K562 (cell line): ENCODE data around the gene DRICH1.

Source experiments
- ADNP ChIP-seq: fragments of 200-800 bp; sonication (Bioruptor generic); IDR thresholded peaks from 2 replicates; pipeline ENCODE4 v1.6.1; 2016; ENCODE audit warnings: missing genetic modification characterization, missing compliant biosample characterization
- CSDE1 ChIP-seq, 2 experiments: fragments of 450-650 bp; IDR thresholded peaks; 2 replicates each; pipeline ENCODE4 v1.6.1; 2016; ENCODE audit warnings: mild to moderate bottlenecking in 1 of 2
- CTCF ChIP-seq, 3 experiments: IDR thresholded peaks in 2 of 3; conservative IDR thresholded peaks in 1 of 3; 2 replicates each; pipeline ENCODE4 v1.5.1; 2011 to 2012; ENCODE audit warnings: low read length in 3 of 3, mild to moderate bottlenecking in 3 of 3, control low read depth in 2 of 3, improper control_type of control experiment in 1 of 3, inconsistent platforms in 1 of 3, low read depth in 1 of 3, mixed read lengths in 1 of 3, moderate library complexity in 1 of 3; ENCODE audit not compliant: insufficient read depth in 2 of 3
- FOXJ2 ChIP-seq: fragments of 200-800 bp; sonication (Bioruptor generic); IDR thresholded peaks from 2 replicates; pipeline ENCODE4 v1.6.1; 2016; ENCODE audit warnings: missing genetic modification characterization, missing compliant biosample characterization
- FOXJ3 ChIP-seq: sonication (generic); formaldehyde crosslinking; IDR thresholded peaks from 2 replicates; pipeline ENCODE4 v1.4.0; 2020; ENCODE audit warnings: mild to moderate bottlenecking, missing genetic modification reagents
- JUND ChIP-seq, 2 experiments: IDR thresholded peaks; 2 replicates in 1 of 2; 3 replicates in 1 of 2; pipeline ENCODE4 v1.6.1; 2011; ENCODE audit warnings: borderline replicate concordance in 2 of 2, low read depth in 2 of 2, low read length in 2 of 2, improper control_type of control experiment in 1 of 2, missing biosample characterization in 1 of 2, missing genetic modification characterization in 1 of 2, missing genetic modification reagents in 1 of 2
- KAT7 ChIP-seq: sonication (generic); formaldehyde crosslinking; IDR thresholded peaks from 2 replicates; pipeline ENCODE4 v1.8.0; 2022; ENCODE audit warnings: missing genetic modification reagents, mild to moderate bottlenecking, borderline replicate concordance
- ZBTB8A ChIP-seq: fragments of 450-650 bp; IDR thresholded peaks from 2 replicates; pipeline ENCODE4 v1.6.1; 2018; ENCODE audit warnings: mild to moderate bottlenecking, moderate library complexity; ENCODE audit not compliant: partially characterized antibody
- ZNF274 ChIP-seq: IDR thresholded peaks from 2 replicates; pipeline ENCODE4 v1.6.1; 2011; ENCODE audit warnings: low read depth, mild to moderate bottlenecking, low read length, moderate library complexity, borderline replicate concordance
- ZNF764 ChIP-seq: fragments of 250-450 bp; sonication (Bioruptor Pico); IDR thresholded peaks from 2 replicates; pipeline ENCODE4 v1.4.0; 2020; ENCODE audit warnings: low read depth, mild to moderate bottlenecking, moderate library complexity
- TF ChIP-seq, protein P1 (sequence below): sonication (generic); IDR thresholded peaks from 2 replicates; pipeline ENCODE4 v1.6.1; 2016
- TF ChIP-seq, protein P2 (sequence below): sonication (generic); formaldehyde crosslinking; IDR thresholded peaks from 2 replicates; pipeline ENCODE4 v1.9.0; 2022; ENCODE audit warnings: mild to moderate bottlenecking, missing genetic modification reagents
- TF ChIP-seq, protein P3 (sequence below): sonication (generic); formaldehyde crosslinking; IDR thresholded peaks from 2 replicates; pipeline ENCODE4 v1.5.0; 2020; ENCODE audit warnings: missing genetic modification reagents

- TF ChIP-seq ZNF274 (no peak), CSDE1 (IDR thresholded peaks at IDR 0.05) (no peak), CTCF (IDR thresholded peaks at IDR 0.05 in 2 of 3, conservative IDR thresholded peaks at IDR 0.05 in 1 of 3; ENCODE audit: insufficient read depth in 2 of 3, low read depth in 1 of 3, low read length in 3 of 3) (no peak), FOXJ2 (no peak), ADNP (tag) (no peak), ZNF764 (CRISPR knock-in tag) (no peak), JUND (IDR thresholded peaks at IDR 0.05; ENCODE audit: borderline replicate concordance, low read depth, low read length) (no peak), JUND (tag; IDR thresholded peaks at IDR 0.05; ENCODE audit: borderline replicate concordance, low read depth, low read length) (no peak), KAT7 (CRISPR knock-in tag) (no peak), FOXJ3 (CRISPR knock-in tag) (no peak), ZBTB8A (no peak)
- TF ChIP-seq, protein P1, sequence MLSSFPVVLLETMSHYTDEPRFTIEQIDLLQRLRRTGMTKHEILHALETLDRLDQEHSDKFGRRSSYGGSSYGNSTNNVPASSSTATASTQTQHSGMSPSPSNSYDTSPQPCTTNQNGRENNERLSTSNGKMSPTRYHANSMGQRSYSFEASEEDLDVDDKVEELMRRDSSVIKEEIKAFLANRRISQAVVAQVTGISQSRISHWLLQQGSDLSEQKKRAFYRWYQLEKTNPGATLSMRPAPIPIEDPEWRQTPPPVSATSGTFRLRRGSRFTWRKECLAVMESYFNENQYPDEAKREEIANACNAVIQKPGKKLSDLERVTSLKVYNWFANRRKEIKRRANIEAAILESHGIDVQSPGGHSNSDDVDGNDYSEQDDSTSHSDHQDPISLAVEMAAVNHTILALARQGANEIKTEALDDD: no peak
- TF ChIP-seq, protein P2, sequence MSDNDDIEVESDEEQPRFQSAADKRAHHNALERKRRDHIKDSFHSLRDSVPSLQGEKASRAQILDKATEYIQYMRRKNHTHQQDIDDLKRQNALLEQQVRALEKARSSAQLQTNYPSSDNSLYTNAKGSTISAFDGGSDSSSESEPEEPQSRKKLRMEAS (CRISPR knock-in tag): no peak
- TF ChIP-seq, protein P3, sequence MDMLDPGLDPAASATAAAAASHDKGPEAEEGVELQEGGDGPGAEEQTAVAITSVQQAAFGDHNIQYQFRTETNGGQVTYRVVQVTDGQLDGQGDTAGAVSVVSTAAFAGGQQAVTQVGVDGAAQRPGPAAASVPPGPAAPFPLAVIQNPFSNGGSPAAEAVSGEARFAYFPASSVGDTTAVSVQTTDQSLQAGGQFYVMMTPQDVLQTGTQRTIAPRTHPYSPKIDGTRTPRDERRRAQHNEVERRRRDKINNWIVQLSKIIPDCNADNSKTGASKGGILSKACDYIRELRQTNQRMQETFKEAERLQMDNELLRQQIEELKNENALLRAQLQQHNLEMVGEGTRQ (CRISPR knock-in tag): no peak
Observed at GRCh38 chr22:23583836-23584235, 48.3 kb downstream of the DRICH1 start.
